CD4-positive, alpha-beta T cell treated with Interleukin-15 for 1 hour (primary cell): ENCODE data around the gene SPATA31D1.

ENCODE experiments used
- DNase-seq: peaks from one replicate; pipeline ENCODE4 v3.0.0-alpha.2; 2020

Gene SPATA31D1

GRCh38 chr9:82024908-82025307 lies 36.3 kb downstream of the SPATA31D1 start:
- no peak for DNase-seq

GRCh38 chr9:82031538-82032280 lies 43.1 kb downstream of the SPATA31D1 start:
- no peak for DNase-seq

DNA sequence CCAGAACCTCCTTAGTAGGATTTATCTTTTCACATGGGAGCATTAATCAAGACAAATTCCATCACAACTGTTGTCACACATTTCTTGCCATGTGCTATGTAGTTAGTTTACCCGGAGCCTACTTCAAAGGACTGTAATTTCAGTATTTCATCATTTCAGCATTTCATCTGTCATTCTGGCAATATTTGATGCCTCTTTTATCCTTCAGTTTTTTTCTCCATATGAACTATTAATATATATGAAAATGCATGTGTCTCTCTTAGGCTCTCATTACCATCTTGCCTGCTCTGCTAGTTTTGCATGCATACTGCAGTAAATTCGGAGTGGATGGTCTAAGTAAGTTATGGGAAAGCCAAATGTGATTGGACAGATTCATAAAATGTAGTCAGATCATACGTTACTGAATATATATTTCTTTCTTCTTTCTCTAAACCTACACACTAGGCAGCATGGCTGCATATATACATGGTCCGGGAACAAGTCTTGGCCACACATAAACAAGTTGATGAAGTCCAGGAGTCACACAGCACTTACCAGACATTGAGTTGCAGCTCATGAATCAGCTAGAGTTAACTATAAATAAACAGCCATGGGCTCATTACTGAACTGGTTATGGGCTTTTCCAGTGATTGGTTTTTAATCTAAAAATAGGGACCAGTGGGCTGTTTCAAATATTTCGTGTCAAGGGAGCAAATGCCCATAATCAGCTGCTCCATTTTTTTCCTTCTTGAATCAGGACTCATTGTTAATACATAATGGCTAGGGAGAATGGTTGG lies 46.6 kb downstream of the SPATA31D1 start:
- DNase-seq, result no peak

- DNase-seq, result no peak
These were observed 47.5 kb downstream of the SPATA31D1 start for GRCh38 chr9:82036086-82036485.

GRCh38 chr9:82037126-82037525 lies 48.6 kb downstream of the SPATA31D1 start:
- DNase-seq, result no peak

GRCh38 chr9:82038897-82039296 lies 50.3 kb downstream of the SPATA31D1 start:
- DNase-seq, result no peak
